Gastrocnemius medialis (tissue), 4 donors: Measurements from ENCODE around the gene FAM117B.

ENCODE experiments used
- POLR2A ChIP-seq, 2 donors: fragments of 450-650 bp; IDR thresholded peaks; one replicate each; pipeline ENCODE4 v1.6.1; 2017; ENCODE audit warnings: antibody characterized with exemption in 2 of 2, mild to moderate bottlenecking in 2 of 2, moderate library complexity in 2 of 2
- TF ChIP-seq, protein P1 (sequence below), 5 experiments: fragments of 450-650 bp in 3 of 5; fragments of 200-600 bp in 2 of 5; sonication (generic) in 2 of 5; IDR thresholded peaks in 4 of 5; conservative IDR thresholded peaks in 1 of 5; 1 replicate in 4 of 5; 2 replicates in 1 of 5; pipeline ENCODE4 v1.5.1; 2016 to 2019; ENCODE audit warnings: antibody characterized with exemption in 5 of 5, mild to moderate bottlenecking in 3 of 5, moderate library complexity in 3 of 5

- TF ChIP-seq, protein P1, sequence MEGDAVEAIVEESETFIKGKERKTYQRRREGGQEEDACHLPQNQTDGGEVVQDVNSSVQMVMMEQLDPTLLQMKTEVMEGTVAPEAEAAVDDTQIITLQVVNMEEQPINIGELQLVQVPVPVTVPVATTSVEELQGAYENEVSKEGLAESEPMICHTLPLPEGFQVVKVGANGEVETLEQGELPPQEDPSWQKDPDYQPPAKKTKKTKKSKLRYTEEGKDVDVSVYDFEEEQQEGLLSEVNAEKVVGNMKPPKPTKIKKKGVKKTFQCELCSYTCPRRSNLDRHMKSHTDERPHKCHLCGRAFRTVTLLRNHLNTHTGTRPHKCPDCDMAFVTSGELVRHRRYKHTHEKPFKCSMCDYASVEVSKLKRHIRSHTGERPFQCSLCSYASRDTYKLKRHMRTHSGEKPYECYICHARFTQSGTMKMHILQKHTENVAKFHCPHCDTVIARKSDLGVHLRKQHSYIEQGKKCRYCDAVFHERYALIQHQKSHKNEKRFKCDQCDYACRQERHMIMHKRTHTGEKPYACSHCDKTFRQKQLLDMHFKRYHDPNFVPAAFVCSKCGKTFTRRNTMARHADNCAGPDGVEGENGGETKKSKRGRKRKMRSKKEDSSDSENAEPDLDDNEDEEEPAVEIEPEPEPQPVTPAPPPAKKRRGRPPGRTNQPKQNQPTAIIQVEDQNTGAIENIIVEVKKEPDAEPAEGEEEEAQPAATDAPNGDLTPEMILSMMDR (IDR thresholded peaks at IDR 0.05 in 4 of 5, conservative IDR thresholded peaks at IDR 0.05 in 1 of 5) = no peak
- no peak for TF ChIP-seq POLR2A (IDR thresholded peaks at IDR 0.05)
Observed at GRCh38 chr2:202700075-202700901, 65.5 kb downstream of the FAM117B start.
